Breast epithelium (tissue), 4 donors: ENCODE measurements around the gene COQ8B. TPM values are rescaled to one million over a fixed set of nuclear protein-coding genes. Genes with fewer than 3 reads are reported as not detected.

ENCODE experiments used
- DNase-seq, 2 donors: peaks; one replicate each; pipeline ENCODE4 v3.0.0-alpha.2; 2019; ENCODE audit warnings: low spot score in 2 of 2
- H3K27ac ChIP-seq, 2 donors: fragments of 200-600 bp; sonication (generic) in 1 of 2; one replicate each; pipeline ENCODE4 v1.5.1; 2016 to 2019; ENCODE audit warnings: mild to moderate bottlenecking in 1 of 2
- H3K27me3 ChIP-seq, 2 donors: fragments of 200-600 bp; sonication (generic) in 1 of 2; one replicate each; pipeline versions ENCODE4 v1.5.1 to v1.6.0; 2017 to 2019; ENCODE audit warnings: control low read depth in 1 of 2, mild to moderate bottlenecking in 1 of 2
- H3K36me3 ChIP-seq: fragments of 200-600 bp; one replicate; pipeline ENCODE4 v1.5.1; 2019
- H3K4me1 ChIP-seq, 2 donors: fragments of 200-600 bp; sonication (generic); one replicate each; pipeline ENCODE4 v1.5.1; 2016 to 2019; ENCODE audit warnings: control low read depth in 1 of 2
- H3K4me3 ChIP-seq, 3 donors: fragments of 200-600 bp; sonication (generic); 1 replicate in 2 of 3; 2 replicates in 1 of 3; pipeline ENCODE4 v1.5.1; 2016 to 2019; ENCODE audit warnings: mild to moderate bottlenecking in 3 of 3, moderate library complexity in 2 of 3
- H3K9me3 ChIP-seq, 2 donors: fragments of 200-600 bp; sonication (generic) in 1 of 2; one replicate each; pipeline ENCODE4 v1.5.1; 2016 to 2019; ENCODE audit warnings: control low read depth in 1 of 2
- POLR2A ChIP-seq: fragments of 450-650 bp; IDR thresholded peaks from one replicate; pipeline ENCODE4 v1.6.1; 2016; ENCODE audit warnings: antibody characterized with exemption, mild to moderate bottlenecking, moderate library complexity
- POLR2AphosphoS5 ChIP-seq, 3 donors: sonication (generic); formaldehyde crosslinking; IDR thresholded peaks; one replicate each; pipeline ENCODE4 v1.6.1; 2017; ENCODE audit warnings: antibody characterized with exemption in 3 of 3
- intact Hi-C: fragments of 100-400 bp; cut with DNase I; formaldehyde crosslinking; loops from one replicate; pipeline ENCODE4 v1.15.1; 2023; ENCODE audit warnings: low total_unique reads
- total RNA-seq, 3 donors: library from RNA; depleted of rRNA; stranded (reverse); fragments of >200 nt; gene quantifications; one replicate each; pipeline ENCODE4 v1.1.0, GENCODE V29; 2016
- TF ChIP-seq, protein P1 (sequence below), 3 donors: fragments of 450-650 bp; IDR thresholded peaks; one replicate each; pipeline ENCODE4 v1.5.1; 2016 to 2017; ENCODE audit warnings: antibody characterized with exemption in 3 of 3, mild to moderate bottlenecking in 3 of 3, moderate library complexity in 3 of 3

COQ8B gene
- total RNA-seq, 3 donors from 2014 or later = 28.2 to 50.8 (median 45.7) TPM

- H3K36me3 ChIP-seq = peaks cover 4% of the 10 kb centered on the region
- no peak overlapping the region for H3K4me3 ChIP-seq
- H3K4me1 ChIP-seq = peaks cover 0 to 11% of the 10 kb centered on the region in 2 donors
- no peaks in the 10 kb centered on the region for H3K9me3 ChIP-seq
- no peaks in the 10 kb centered on the region for H3K27me3 ChIP-seq
- H3K27ac ChIP-seq = no peak overlapping the region
- DNase-seq = no peak
- intact Hi-C loops = no loop called here
- TF ChIP-seq, protein P1, sequence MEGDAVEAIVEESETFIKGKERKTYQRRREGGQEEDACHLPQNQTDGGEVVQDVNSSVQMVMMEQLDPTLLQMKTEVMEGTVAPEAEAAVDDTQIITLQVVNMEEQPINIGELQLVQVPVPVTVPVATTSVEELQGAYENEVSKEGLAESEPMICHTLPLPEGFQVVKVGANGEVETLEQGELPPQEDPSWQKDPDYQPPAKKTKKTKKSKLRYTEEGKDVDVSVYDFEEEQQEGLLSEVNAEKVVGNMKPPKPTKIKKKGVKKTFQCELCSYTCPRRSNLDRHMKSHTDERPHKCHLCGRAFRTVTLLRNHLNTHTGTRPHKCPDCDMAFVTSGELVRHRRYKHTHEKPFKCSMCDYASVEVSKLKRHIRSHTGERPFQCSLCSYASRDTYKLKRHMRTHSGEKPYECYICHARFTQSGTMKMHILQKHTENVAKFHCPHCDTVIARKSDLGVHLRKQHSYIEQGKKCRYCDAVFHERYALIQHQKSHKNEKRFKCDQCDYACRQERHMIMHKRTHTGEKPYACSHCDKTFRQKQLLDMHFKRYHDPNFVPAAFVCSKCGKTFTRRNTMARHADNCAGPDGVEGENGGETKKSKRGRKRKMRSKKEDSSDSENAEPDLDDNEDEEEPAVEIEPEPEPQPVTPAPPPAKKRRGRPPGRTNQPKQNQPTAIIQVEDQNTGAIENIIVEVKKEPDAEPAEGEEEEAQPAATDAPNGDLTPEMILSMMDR (IDR thresholded peaks at IDR 0.05) = no peak
- TF ChIP-seq POLR2AphosphoS5 (IDR thresholded peaks at IDR 0.05) = no peak
- TF ChIP-seq POLR2A = no peak
Observed at GRCh38 chr19:40726279-40726678, 9.6 kb upstream of the COQ8B start.

- H3K9me3 ChIP-seq = no peaks in the 10 kb centered on the region
- H3K36me3 ChIP-seq = peaks cover 4% of the 10 kb centered on the region
- peaks cover 0 to 15% of the 10 kb centered on the region in 2 donors for H3K4me1 ChIP-seq
- TF ChIP-seq POLR2AphosphoS5 (IDR thresholded peaks at IDR 0.05) (no peak), POLR2A (no peak)
- TF ChIP-seq, protein P1 (IDR thresholded peaks at IDR 0.05) = no peak
- no peak for DNase-seq
- peak overlapping the region; percentile 53 to 62 for H3K27ac ChIP-seq
- H3K27me3 ChIP-seq = no peaks in the 10 kb centered on the region
- peak overlapping the region in 1 of 3 donors; percentile 17 for H3K4me3 ChIP-seq
- intact Hi-C loops = no loop called here
Observed at GRCh38 chr19:40724855-40725254, 8.2 kb upstream of the COQ8B start.

DNA sequence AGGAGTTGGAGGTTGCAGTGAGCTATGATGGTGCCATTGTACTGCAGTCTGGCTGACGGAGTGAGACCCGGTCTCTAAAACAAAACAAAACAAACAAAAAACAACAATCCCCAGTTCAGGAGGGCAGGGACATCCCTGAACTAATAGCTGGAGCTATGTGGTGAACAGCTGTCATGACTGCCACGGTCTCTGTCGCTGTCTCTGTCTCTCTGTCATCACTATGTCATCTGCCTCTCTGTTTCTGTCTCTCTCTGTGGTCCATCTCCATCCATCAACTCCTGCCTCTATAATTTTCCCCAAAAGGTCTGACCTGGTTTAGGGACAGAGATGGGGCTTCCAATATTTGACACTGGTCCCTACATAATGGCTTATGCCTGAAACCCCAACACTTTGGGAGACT lies 7.6 kb upstream of the COQ8B start:
- Histone ChIP-seq H3K27me3 (no peaks in the 10 kb centered on the region), H3K27ac (peak overlapping the region; percentile 30 to 62), H3K4me3 (peak overlapping the region in 1 of 3 donors; percentile 1), H3K4me1 (peaks cover 0 to 15% of the 10 kb centered on the region in 2 donors), H3K36me3 (peaks cover 4% of the 10 kb centered on the region), H3K9me3 (no peaks in the 10 kb centered on the region)
- intact Hi-C loops = no loop called here
- TF ChIP-seq, protein P1 (IDR thresholded peaks at IDR 0.05) = no peak
- TF ChIP-seq POLR2A (no peak), POLR2AphosphoS5 (IDR thresholded peaks at IDR 0.05) (no peak)
- DNase-seq = no peak

GRCh38 chr19:40723661-40724254 lies 7.1 kb upstream of the COQ8B start:
- peak overlapping the region in 1 of 2 donors; percentile 30 for H3K27ac ChIP-seq
- intact Hi-C loops = no loop called here
- no peak for DNase-seq
- peaks cover 4% of the 10 kb centered on the region for H3K36me3 ChIP-seq
- no peak for TF ChIP-seq POLR2A
- TF ChIP-seq POLR2AphosphoS5 (IDR thresholded peaks at IDR 0.05) = no peak
- TF ChIP-seq, protein P1 (IDR thresholded peaks at IDR 0.05) = no peak
- peak overlapping the region in 1 of 3 donors; percentile 1 for H3K4me3 ChIP-seq
- no peaks in the 10 kb centered on the region for H3K27me3 ChIP-seq
- H3K9me3 ChIP-seq = no peaks in the 10 kb centered on the region
- peaks cover 0 to 15% of the 10 kb centered on the region in 2 donors for H3K4me1 ChIP-seq

- no peaks in the 10 kb centered on the region for H3K9me3 ChIP-seq
- H3K4me1 ChIP-seq = peaks cover 0 to 15% of the 10 kb centered on the region in 2 donors
- peak overlapping the region; percentile 94 to 99 for H3K27ac ChIP-seq
- peak overlapping the region; percentile 86 to 94 (median 91) for H3K4me3 ChIP-seq
- peak in 1 of 2 donors; percentile 45 for DNase-seq
- TF ChIP-seq, protein P1 (IDR thresholded peaks at IDR 0.05) = no peak
- TF ChIP-seq POLR2AphosphoS5 (IDR thresholded peaks at IDR 0.05) = peak in 1 of 3 donors; percentile 52
- H3K27me3 ChIP-seq = no peaks in the 10 kb centered on the region
- intact Hi-C loops = no loop called here
- H3K36me3 ChIP-seq = no peaks in the 10 kb centered on the region
Observed at GRCh38 chr19:40721936-40722661, 5.4 kb upstream of the COQ8B start.
